HG03045 (cell line): ENCODE data around the gene MAGI1.

Source experiments
- ATAC-seq: cut with Tn5 transposase; IDR thresholded peaks from one replicate; pipeline ENCODE4 v1.9.1; 2021; ENCODE audit warnings: mild to moderate bottlenecking, moderate library complexity; ENCODE audit not compliant: unreplicated experiment

MAGI1 gene

DNA sequence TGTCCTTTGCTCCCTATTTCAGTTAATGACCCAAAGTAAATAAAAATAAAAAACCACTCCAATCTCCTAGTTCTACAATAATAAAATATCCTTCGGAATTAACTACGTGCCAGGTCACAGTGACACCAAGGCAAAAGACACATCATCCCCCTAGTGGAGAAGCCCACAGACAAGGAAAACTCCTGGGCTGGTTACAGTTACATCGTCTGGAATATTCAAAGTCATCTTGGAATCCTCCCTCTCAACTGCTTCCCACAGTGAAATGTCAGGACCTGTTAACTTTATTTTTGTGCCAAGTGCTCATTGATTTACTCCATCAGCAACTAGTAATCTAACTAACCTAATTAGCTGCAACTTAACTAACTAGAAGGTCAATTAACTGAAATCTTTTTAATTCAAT is 349.3 kb downstream of the MAGI1 start:
- no peak for ATAC-seq

- no peak for ATAC-seq
Observed at GRCh38 chr3:65687741-65688140, 351.0 kb downstream of the MAGI1 start.

GRCh38 chr3:65685621-65686235 is 353.0 kb downstream of the MAGI1 start:
- ATAC-seq, result no peak

DNA sequence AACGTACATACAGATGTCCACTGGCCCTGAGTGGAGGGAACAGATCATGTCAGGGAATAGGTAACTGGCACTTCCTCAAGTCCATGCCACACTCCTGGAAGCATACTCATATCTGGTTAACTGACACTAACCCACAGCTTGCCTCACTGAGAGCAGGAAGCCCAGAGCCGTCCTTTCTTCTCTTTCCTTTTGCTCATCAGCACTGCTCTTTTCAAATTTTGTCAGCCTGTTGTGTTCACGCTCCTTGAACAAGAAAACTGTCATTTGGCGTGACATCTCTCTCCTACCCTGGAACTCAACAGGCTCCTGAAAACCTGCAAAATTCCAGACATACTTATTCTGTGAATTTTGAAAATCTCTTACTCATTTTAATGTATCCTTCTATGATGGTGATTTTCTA is 360.2 kb downstream of the MAGI1 start:
- ATAC-seq, result no peak

DNA sequence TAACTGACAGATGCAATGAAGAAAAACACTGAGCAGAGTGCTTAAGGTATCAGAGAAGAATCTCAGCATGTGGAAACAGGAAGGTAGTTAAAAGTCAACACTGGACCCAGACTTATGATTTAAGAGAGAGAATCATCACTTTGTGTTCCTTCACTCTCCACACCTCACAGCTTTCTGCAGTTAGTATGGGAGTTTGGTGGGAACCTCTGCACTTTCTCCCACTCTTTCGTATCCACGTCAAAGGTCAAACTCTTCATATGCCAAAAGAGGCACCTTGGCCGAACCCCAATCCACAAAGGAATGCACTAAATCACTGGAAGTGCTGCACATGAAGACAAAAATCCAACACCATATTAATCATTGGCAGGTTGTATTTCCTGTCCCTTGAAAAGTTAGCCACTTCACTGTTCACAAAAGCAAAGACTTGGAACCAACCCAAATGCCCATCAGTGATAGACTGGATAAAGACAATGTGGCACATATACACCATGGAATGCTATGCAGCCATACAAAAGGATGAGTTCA is 361.2 kb downstream of the MAGI1 start:
- no peak for ATAC-seq

- no peak for ATAC-seq
Observed at GRCh38 chr3:65676580-65676979, 362.1 kb downstream of the MAGI1 start.

DNA sequence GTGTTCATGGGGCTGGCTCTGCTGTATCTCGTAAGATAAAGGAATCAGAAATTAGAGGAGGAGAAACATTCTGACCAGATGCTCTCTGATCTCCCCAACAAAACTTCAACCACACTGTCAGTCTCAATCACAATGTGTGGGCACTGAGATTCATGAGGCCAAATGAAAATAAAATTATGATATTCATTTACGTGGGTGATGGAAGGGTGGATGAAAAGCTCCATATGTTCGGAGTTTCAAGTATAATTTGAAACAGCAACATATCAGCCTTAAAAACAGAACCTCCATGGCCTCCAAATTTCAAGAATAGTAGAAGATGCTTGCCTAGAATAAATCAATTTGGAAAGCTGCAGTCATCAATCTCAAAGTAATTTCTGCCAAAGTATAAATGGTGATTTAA is 363.7 kb downstream of the MAGI1 start:
- no peak for ATAC-seq

DNA sequence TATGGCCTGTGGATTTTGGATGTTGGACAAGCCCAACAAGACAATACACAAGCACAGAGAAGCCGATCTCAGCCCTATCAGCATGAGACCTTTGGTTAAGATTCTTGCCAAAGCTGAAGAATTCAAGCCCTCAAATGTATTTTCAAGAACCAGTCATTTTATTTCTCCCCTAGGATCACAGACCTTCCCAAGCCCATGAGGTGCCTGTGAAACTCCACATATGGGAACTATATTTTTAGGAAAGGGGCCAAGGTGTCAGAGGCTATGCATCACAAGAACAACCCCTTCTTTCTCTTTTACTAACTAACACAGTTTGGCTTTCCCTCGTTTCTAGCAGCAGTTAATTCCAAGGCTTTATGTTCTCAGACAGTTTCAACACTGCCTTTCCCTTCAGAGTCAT is 364.5 kb downstream of the MAGI1 start:
- no peak for ATAC-seq

- ATAC-seq, result no peak
Observed at GRCh38 chr3:65672871-65673815, 365.6 kb downstream of the MAGI1 start.

DNA sequence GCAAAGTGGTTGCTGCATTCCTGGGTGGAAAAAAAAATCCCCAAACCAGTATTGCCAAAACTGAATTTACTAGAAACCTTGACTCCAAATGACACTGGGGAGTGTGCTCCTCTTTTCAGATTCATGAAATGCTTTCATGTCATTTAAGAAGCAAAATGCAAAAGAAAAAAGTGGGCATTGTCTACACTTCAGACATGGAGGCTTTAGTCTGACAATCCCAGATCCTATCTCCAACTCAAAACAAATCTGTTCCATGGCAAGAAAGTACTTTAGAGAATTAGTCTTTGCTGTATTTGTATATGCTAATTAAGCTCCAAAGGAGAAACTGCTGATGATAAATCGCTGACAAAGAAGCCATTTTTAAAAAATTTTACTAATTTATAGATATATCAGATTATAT is 366.7 kb downstream of the MAGI1 start:
- no peak for ATAC-seq

DNA sequence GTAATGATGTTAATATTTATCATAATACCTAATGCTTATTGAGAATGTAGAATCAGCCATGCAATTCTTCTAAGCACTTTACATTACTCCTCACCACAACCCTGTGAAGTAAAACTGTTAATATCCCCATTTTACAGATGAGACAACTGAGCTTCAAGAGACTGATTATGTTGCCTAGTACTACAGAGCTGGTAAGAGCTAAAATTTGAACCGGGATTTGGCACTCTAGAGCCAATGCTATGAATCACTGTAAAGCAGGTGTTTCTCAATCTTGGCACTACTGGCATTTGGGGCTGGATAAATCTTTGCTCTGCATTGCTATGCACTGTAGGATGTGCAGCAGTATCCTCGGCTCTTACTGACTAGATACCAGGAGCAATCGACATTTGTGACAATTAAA is 367.7 kb downstream of the MAGI1 start:
- no peak for ATAC-seq

GRCh38 chr3:65669163-65669875 is 369.4 kb downstream of the MAGI1 start:
- no peak for ATAC-seq

- no peak for ATAC-seq
Observed at GRCh38 chr3:65667963-65668362, 370.8 kb downstream of the MAGI1 start.

DNA sequence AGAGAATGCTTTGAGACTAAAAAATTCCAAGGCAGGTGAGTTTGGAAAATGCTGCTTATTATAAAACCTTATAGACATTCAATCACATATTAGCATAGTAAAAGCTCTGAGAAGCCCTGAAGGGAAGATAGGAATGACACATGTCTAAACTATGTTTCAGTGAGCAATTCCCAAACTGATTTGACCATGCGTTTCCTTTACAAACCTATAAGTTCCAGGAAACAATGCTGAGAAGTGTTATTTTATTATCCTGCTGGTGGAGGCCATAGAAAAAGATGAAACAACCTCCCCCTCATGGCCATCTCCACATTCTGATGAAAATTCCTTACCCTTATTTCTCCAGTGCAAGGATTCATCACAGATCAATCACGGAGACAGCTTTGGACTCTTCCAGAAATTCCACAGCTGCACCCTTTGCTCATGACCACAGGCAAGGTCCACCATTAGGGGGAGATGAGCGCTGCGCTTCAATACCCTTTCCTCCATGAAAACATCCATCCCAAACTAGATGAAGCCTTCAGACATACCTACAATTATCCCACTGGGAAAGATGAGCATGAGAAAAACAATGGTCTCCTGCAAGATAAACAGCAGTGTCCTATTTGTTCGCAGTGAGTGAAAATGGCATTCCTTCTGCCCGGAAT is 372.1 kb downstream of the MAGI1 start:
- no peak for ATAC-seq

DNA sequence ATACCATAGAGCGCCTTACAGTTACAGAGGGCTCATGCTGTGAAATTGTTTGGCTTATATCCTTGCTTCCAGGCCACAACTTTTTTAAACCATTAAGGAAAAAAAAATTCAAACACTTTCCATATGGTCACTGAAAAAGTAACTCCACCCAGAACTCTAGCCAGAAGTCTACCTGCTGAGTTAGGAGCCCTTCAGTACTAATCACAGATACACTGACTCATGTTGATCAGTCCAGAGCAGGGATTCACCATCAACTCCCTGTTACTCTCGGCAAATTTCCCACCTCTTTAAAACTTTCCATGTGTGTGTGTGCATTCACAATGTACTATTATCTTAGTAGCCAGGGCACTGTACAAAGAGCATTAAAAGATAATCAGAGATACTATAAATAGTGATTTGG is 372.8 kb downstream of the MAGI1 start:
- no peak for ATAC-seq

DNA sequence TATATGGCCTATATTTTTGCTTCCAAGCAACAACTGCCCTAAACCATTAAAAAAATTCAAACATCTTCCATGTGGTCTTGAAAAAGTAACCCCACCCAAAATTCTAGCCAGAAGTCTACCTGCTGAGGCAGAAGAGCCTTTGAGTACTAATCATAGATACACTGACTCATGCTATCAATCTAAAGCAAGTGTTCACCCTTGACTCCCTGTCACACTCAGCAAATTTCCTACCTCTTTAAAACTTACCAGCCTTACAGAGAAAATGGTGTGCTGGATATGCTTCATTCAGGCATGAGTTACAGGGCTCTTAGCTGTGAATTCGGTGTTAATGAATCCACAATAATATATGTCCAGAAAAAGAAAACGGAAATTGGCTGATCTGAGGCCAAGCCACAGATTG is 373.8 kb downstream of the MAGI1 start:
- no peak for ATAC-seq

DNA sequence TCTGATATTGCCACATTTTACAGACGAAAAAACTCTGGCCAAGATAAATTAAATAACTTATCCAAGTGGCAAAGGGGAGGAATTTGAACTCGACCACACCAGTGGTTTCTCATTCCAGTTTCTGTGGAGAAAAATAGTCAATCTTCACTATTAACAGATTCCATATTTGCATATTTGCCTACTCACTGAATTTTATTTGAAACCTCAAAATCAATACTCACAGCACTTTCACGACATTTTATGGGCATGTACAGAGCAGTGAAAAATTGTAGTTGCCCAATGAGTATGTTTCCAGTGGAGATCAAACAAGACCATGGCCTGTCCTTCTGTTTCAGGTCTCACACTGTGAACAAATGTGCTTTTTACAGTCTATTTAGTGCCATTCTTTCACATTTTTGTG is 374.3 kb downstream of the MAGI1 start:
- ATAC-seq, result no peak

DNA sequence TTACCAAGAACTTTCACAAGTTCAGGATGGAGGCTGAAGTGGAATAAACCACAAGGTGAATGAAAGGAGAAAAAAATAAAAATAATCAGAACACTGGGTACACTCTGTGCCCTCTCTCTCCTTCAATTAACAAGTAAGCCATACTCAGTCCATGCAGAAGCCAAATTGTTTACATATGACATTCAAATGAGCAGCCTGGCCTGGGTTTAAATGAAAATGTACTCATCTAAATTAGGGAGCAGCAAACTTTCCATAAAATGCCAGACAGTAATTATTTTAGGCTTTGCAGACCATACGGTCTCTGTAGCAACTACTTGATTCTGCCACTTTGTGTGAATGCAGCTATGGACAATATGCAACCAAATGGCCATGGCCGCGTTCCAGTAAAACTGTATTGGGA is 376.6 kb downstream of the MAGI1 start:
- ATAC-seq, result no peak

GRCh38 chr3:65660000-65660598 is 378.6 kb downstream of the MAGI1 start:
- no peak for ATAC-seq

DNA sequence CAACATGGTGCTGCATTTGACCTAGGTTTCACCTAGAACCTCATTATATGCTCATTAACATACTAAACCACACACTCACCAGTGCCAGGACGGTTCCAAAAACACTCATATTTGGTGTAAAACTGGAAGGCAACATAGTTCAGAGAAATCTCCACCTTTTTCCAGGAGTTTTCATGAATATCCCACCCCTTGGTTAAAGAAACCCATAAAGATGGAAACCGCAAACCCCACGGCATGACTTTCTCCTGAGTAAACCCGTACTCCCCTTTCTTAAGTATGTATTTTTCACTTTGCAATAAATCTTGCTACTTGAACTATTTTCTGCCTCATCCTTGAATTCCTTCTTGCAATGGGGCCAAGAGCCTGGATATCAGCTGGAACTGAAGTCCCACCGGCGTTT is 379.3 kb downstream of the MAGI1 start:
- ATAC-seq, result no peak

DNA sequence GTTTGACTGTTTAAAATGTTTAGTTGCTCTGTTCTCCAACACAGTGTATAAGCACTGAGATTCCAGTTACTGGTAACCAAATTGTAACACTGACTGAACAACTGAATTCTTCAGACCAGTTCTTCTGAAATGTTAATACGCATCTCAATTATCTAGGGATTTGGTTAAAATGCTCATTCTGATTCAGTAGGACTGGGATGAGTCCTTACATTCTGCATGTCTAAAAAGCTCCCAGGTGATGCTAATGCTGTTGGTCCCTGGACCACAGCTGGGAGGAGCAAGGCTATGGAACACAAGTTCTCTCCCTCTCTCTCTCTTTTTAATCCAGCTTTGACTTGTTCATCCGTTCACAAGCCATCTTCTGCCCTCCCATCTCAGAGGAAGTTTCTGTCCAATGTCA is 380.3 kb downstream of the MAGI1 start:
- ATAC-seq, result no peak
